Measurements from ENCODE around the gene VTI1B. TPM values are rescaled to one million over a fixed set of nuclear protein-coding genes. Genes with fewer than 3 reads are reported as not detected.

Gene VTI1B
- total RNA-seq, 2 experiments from 2014 or later: 41.5 to 93.3 TPM

DNA sequence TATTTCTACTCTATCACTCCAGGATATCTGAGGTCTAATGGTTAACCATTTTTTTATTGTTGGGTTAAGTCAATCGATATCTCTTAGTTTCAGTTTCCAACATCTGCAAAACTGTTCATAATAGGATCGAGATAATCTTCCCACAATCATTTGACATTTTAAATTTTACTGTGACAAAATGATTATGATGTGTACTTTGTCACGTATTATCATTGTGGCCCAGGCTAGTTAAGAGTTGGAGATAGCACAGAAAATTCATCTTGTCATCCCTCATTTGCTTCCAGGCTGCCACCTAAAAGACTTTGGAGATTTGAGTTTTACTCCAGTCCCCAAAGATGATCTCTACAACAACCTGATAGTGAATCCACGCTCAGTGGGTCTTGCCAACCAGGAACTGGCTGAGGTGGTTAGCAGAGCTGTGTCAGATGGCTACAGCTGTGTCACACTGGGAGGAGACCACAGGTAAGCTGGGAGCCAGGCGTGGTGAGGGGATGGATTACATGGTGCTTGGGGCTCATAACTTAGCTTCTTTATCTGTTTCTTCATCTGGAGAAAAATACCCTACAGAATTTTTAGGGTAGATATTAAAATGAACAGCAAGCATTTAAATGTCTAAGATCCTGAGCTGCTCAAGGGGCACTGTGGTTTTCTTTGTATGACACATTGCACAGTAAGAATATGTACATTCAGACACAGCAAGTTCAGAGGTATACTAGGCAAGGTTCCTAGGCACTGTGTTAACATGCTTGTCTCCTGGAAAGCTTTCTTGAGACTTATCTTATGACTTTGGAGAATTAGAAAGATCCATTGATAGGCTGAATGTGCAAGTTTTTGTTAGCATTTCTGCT is 32.3 kb downstream of the VTI1B start:
- intact Hi-C loops (cut with micrococcal nuclease; ENCODE audit: unreplicated experiment): no loop called here
- Histone ChIP-seq H3K27ac (ENCODE audit: low read depth, low read length, poor library complexity, severe bottlenecking) (no peak overlapping the region), H3K79me2 (ENCODE audit: insufficient read depth, low read depth, low read length) (no peaks in the 10 kb centered on the region), H3K9me3 (ENCODE audit: low read length) (no peaks in the 10 kb centered on the region), H3K36me3 (ENCODE audit: insufficient read depth, low read length) (peaks cover 12% of the 10 kb centered on the region; the same call in 1 of the 2 replicates), H3K4me3 (ENCODE audit: low read depth, low read length, poor library complexity, severe bottlenecking) (no peak overlapping the region), H4K20me1 (ENCODE audit: insufficient read depth, low read length) (no peaks in the 10 kb centered on the region), H3K9me2 (ENCODE audit: insufficient read depth, low read length) (no peaks in the 10 kb centered on the region), H3K4me1 (ENCODE audit: insufficient read depth, low read length, poor library complexity, severe bottlenecking) (no peaks in the 10 kb centered on the region), H3K4me2 (ENCODE audit: low read length) (no peak overlapping the region), H2AFZ (ENCODE audit: low read length) (no peak overlapping the region)
- no peak for TF ChIP-seq EZH2phosphoT487 (IDR thresholded peaks at IDR 0.05; ENCODE audit: borderline replicate concordance, low read depth, low read length)
- TF ChIP-seq, protein P1, sequence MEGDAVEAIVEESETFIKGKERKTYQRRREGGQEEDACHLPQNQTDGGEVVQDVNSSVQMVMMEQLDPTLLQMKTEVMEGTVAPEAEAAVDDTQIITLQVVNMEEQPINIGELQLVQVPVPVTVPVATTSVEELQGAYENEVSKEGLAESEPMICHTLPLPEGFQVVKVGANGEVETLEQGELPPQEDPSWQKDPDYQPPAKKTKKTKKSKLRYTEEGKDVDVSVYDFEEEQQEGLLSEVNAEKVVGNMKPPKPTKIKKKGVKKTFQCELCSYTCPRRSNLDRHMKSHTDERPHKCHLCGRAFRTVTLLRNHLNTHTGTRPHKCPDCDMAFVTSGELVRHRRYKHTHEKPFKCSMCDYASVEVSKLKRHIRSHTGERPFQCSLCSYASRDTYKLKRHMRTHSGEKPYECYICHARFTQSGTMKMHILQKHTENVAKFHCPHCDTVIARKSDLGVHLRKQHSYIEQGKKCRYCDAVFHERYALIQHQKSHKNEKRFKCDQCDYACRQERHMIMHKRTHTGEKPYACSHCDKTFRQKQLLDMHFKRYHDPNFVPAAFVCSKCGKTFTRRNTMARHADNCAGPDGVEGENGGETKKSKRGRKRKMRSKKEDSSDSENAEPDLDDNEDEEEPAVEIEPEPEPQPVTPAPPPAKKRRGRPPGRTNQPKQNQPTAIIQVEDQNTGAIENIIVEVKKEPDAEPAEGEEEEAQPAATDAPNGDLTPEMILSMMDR (conservative IDR thresholded peaks at IDR 0.05; ENCODE audit: low read length): no peak
- ChIA-PET POLR2A (interaction anchor here (0.5 to 1.0 kb wide), 4 partner anchors 11 to 630 kb away, joined by 3 to 6 read pairs (median 4); no protein-coding TSS in a partner anchor), CTCF (ENCODE audit: unreplicated experiment) (no interaction called here)
- no peak for DNase-seq (ENCODE audit: low spot score)
- no TSS peak for BruUV-seq (replicated peaks)

DNA sequence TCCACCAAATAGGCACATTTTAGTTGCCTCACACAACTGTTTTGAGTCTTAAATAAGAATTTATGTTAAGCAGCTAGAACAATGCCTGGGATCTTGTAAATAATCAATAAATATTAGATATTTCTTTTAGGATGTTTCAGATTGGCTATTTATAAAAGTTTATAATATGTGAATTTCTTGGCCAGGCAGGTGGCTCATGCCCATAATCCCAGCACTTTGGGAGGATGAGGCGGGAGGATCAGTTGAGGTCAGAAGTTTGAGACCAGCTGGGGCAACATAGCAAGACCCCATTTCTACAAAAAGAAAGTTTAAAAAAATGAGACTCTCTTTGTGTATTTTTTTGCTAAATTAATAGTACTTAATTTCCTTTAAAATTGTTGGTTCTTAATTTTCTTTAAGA is 33.0 kb downstream of the VTI1B start:
- intact Hi-C loops (cut with micrococcal nuclease; ENCODE audit: unreplicated experiment): no loop called here
- TF ChIP-seq, protein P1 (conservative IDR thresholded peaks at IDR 0.05; ENCODE audit: low read length): no peak
- TF ChIP-seq EZH2phosphoT487 (IDR thresholded peaks at IDR 0.05; ENCODE audit: borderline replicate concordance, low read depth, low read length): no peak
- Histone ChIP-seq H3K79me2 (ENCODE audit: insufficient read depth, low read depth, low read length) (no peaks in the 10 kb centered on the region), H3K4me3 (ENCODE audit: low read depth, low read length, poor library complexity, severe bottlenecking) (no peak overlapping the region), H3K9me2 (ENCODE audit: insufficient read depth, low read length) (no peaks in the 10 kb centered on the region), H3K9me3 (ENCODE audit: low read length) (no peaks in the 10 kb centered on the region), H2AFZ (ENCODE audit: low read length) (no peak overlapping the region), H3K27ac (ENCODE audit: low read depth, low read length, poor library complexity, severe bottlenecking) (no peak overlapping the region), H3K36me3 (ENCODE audit: insufficient read depth, low read length) (peaks cover 6% of the 10 kb centered on the region; the same call in 1 of the 2 replicates), H4K20me1 (ENCODE audit: insufficient read depth, low read length) (no peaks in the 10 kb centered on the region), H3K4me2 (ENCODE audit: low read length) (no peak overlapping the region), H3K4me1 (ENCODE audit: insufficient read depth, low read length, poor library complexity, severe bottlenecking) (no peaks in the 10 kb centered on the region)
- ChIA-PET POLR2A (interaction anchor here (0.6 kb wide), 1 partner anchor 629 kb away, joined by 3 read pairs; no protein-coding TSS in a partner anchor), CTCF (ENCODE audit: unreplicated experiment) (no interaction called here)
- BruUV-seq (replicated peaks): no TSS peak
- DNase-seq (ENCODE audit: low spot score): no peak

GRCh38 chr14:67638642-67639041 is 35.8 kb downstream of the VTI1B start:
- H3K36me3 ChIP-seq (ENCODE audit: insufficient read depth, low read length): no peaks in the 10 kb centered on the region
- H3K4me2 ChIP-seq (ENCODE audit: low read length): no peak overlapping the region
- H2AFZ ChIP-seq (ENCODE audit: low read length): no peak overlapping the region
- CTCF ChIA-PET (ENCODE audit: unreplicated experiment): no interaction called here
- BruUV-seq (replicated peaks): no TSS peak
- H3K4me1 ChIP-seq (ENCODE audit: insufficient read depth, low read length, poor library complexity, severe bottlenecking): no peaks in the 10 kb centered on the region
- intact Hi-C loops (cut with micrococcal nuclease; ENCODE audit: unreplicated experiment): no loop called here
- H3K4me3 ChIP-seq (ENCODE audit: low read depth, low read length, poor library complexity, severe bottlenecking): no peak overlapping the region
- no peaks in the 10 kb centered on the region for H3K79me2 ChIP-seq (ENCODE audit: insufficient read depth, low read depth, low read length)
- POLR2A ChIA-PET: no interaction called here
- H3K27ac ChIP-seq (ENCODE audit: low read depth, low read length, poor library complexity, severe bottlenecking): no peak overlapping the region
- no peaks in the 10 kb centered on the region for H4K20me1 ChIP-seq (ENCODE audit: insufficient read depth, low read length)
- H3K9me2 ChIP-seq (ENCODE audit: insufficient read depth, low read length): no peaks in the 10 kb centered on the region
- TF ChIP-seq, protein P1 (conservative IDR thresholded peaks at IDR 0.05; ENCODE audit: low read length): no peak
- no peak for TF ChIP-seq EZH2phosphoT487 (IDR thresholded peaks at IDR 0.05; ENCODE audit: borderline replicate concordance, low read depth, low read length)
- no peaks in the 10 kb centered on the region for H3K9me3 ChIP-seq (ENCODE audit: low read length)
- DNase-seq (ENCODE audit: low spot score): no peak

Data from OCI-LY7 (cell line).